Heart left ventricle (tissue), 16 donors: ENCODE results near the gene LSAMP. TPM values are rescaled to one million over a fixed set of nuclear protein-coding genes. Genes with fewer than 3 reads are reported as not detected.
A peak's percentile ranks its signal among the peaks of the same experiment; 100 is the strongest.

Experiments
- ATAC-seq, 4 donors: fragments of 200-7000 bp; cut with Tn5 transposase; one replicate each; pipeline ENCODE4 v1.9.1; 2020 to 2022; ENCODE audit warnings: moderate library complexity in 4 of 4, mild to moderate bottlenecking in 3 of 4, moderate number of reproducible peaks in 1 of 4
- DNase-seq, 5 donors: peaks; one replicate each; pipeline ENCODE4 v3.0.0-alpha.2; 2020
- H3K27ac ChIP-seq, 12 donors: fragments of 200-600 bp; sonication (generic) in 4 of 12; one replicate each; pipeline versions ENCODE4 v1.5.0 to v1.8.0; 2016 to 2022; ENCODE audit warnings: mild to moderate bottlenecking in 2 of 12
- H3K27me3 ChIP-seq, 9 donors: fragments of 200-600 bp; sonication (generic) in 2 of 9; one replicate each; pipeline versions ENCODE4 v1.5.1 to v1.8.0; 2016 to 2022; ENCODE audit warnings: mild to moderate bottlenecking in 3 of 9
- H3K36me3 ChIP-seq, 9 donors: fragments of 200-600 bp; sonication (generic) in 2 of 9; one replicate each; pipeline versions ENCODE4 v1.5.0 to v1.8.0; 2018 to 2022; ENCODE audit warnings: mild to moderate bottlenecking in 2 of 9
- H3K4me1 ChIP-seq, 12 donors: fragments of 200-600 bp; sonication (generic) in 4 of 12; one replicate each; pipeline versions ENCODE4 v1.5.0 to v1.8.0; 2016 to 2022; ENCODE audit warnings: mild to moderate bottlenecking in 3 of 12
- H3K4me3 ChIP-seq, 12 donors: fragments of 200-600 bp; sonication (generic) in 4 of 12; one replicate each; pipeline versions ENCODE4 v1.5.0 to v1.8.0; 2017 to 2022; ENCODE audit warnings: mild to moderate bottlenecking in 9 of 12, moderate library complexity in 4 of 12
- H3K9me3 ChIP-seq, 12 donors: fragments of 200-600 bp; sonication (generic) in 4 of 12; one replicate each; pipeline versions ENCODE4 v1.5.0 to v1.8.0; 2016 to 2022; ENCODE audit warnings: mild to moderate bottlenecking in 1 of 12
- CTCF ChIP-seq, 12 donors: fragments of 200-600 bp; sonication (generic) in 4 of 12; IDR thresholded peaks; one replicate each; pipeline versions ENCODE4 v1.5.0 to v1.8.0; 2018 to 2022; ENCODE audit warnings: antibody characterized with exemption in 12 of 12, mild to moderate bottlenecking in 5 of 12
- POLR2A ChIP-seq, 2 donors: fragments of 450-650 bp; IDR thresholded peaks; one replicate each; pipeline ENCODE4 v1.6.1; 2017; ENCODE audit warnings: antibody characterized with exemption in 2 of 2, mild to moderate bottlenecking in 2 of 2, moderate library complexity in 2 of 2
- WGBS, 4 donors: extraction: QIAGEN DNeasy Blood & Tissue Kit in 2 of 4; methylation state at CpG; one replicate each; pipeline versions ENCODE4 v1.1.5 to v1.1.7; 2013 to 2018; 5-methylcytosine and 5-hydroxymethylcytosine counted together
- intact Hi-C, 10 donors: fragments of 100-400 bp; cut with DNase I; formaldehyde crosslinking; loops; one replicate each; pipeline versions ENCODE4 v1.11.1 to v1.14.2; 2022
- polyA plus RNA-seq, 2 donors: library from polyadenylated mRNA; stranded (reverse); fragments of 200-250 nt; gene quantifications; one replicate each; pipeline ENCODE4 v1.2.3, GENCODE V29; 2013
- total RNA-seq, 9 donors: library from RNA; depleted of rRNA in 2 of 9; stranded (reverse); fragments of >200 nt in 2 of 9; fragmentation: NEBNext Ultra II Directional in 3 of 9; extraction: Animal tissue kit (Norgen Biotek cat#: 25700) in 3 of 9; gene quantifications; one replicate each; pipeline versions ENCODE4 v1.1.0 to v1.2.4, GENCODE V29; 2016 to 2023
- donor health status: ischemic (EF 13 %, LVEDD 7.1; RV severe dilation, severe dysfunction).
- donor health status: healthy with polysubstance abuse.
- donor health status: DM: no; HTN: yes; CAD: no.
- donor health status: DM: no; HTN: no; CAD: no.
- donor health status: ischemic (EF 25% LVEDD 6.9; RV normal size, moderate dysfunction).
- donor health status: ischemic (EF 25% LVEDD 5.7; RV mildly dilated, moderate dysfunction).
- donor health status: healthy.
- donor health status: DM: yes; HTN: yes; CAD: no.
- donor health status: ischemic (EF 35%, LVEDD 5.7; RV mildly dilated, moderate dysfunction).
- donor health status: nonischemic (EF 11% LVEDD 7.7; RV severe dilation, severe dysfunction).
- donor health status: DM: yes; HTN: yes; CAD: no.
- donor health status: PGD.
- donor health status: ischemic (EF 29% LVEDD 5.4; RV normal size, mild dysfunction).
- donor health status: nonischemic (EF 23%, LVEDD 6.1; RV moderate dilation, normal function).

Gene LSAMP
- total and polyA plus RNA-seq, 11 donors, result 1.6 to 52.3 (median 7.2) TPM

- DNase-seq, result no peak
- Histone ChIP-seq H3K4me3 (no peak overlapping the region), H3K9me3 (no peaks in the 10 kb centered on the region), H3K4me1 (peaks cover 0 to 4% (median 0%) of the 10 kb centered on the region in 12 donors), H3K36me3 (no peaks in the 10 kb centered on the region), H3K27ac (no peak overlapping the region), H3K27me3 (no peaks in the 10 kb centered on the region)
- TF ChIP-seq CTCF (IDR thresholded peaks at IDR 0.05) (no peak), POLR2A (IDR thresholded peaks at IDR 0.05) (no peak)
- ATAC-seq, result no peak
- WGBS, 4 donors, result 67 to 82% (median 71%) methylated on average over 2 of the region's 2 CpGs
- intact Hi-C loops, result no loop called here
These were observed 184.8 kb downstream of the LSAMP start for GRCh38 chr3:116260491-116260890.

- DNase-seq (no peak), ATAC-seq (no peak)
- Histone ChIP-seq H3K9me3 (no peaks in the 10 kb centered on the region), H3K27me3 (no peaks in the 10 kb centered on the region), H3K36me3 (no peaks in the 10 kb centered on the region), H3K27ac (no peak overlapping the region), H3K4me1 (peaks cover 0 to 4% (median 0%) of the 10 kb centered on the region in 12 donors), H3K4me3 (no peak overlapping the region)
- no peak for TF ChIP-seq CTCF (IDR thresholded peaks at IDR 0.05)
- no peak for TF ChIP-seq POLR2A (IDR thresholded peaks at IDR 0.05)
- intact Hi-C loops, result no loop called here
These were observed 185.3 kb downstream of the LSAMP start for GRCh38 chr3:116259984-116260383.

- H3K4me3 ChIP-seq, result no peak overlapping the region
- H3K27me3 ChIP-seq, result no peaks in the 10 kb centered on the region
- H3K9me3 ChIP-seq, result no peaks in the 10 kb centered on the region
- ATAC-seq (no peak), DNase-seq (no peak)
- 51 to 64% (median 61%) methylated on average over 4 of the region's 4 CpGs for WGBS, 4 donors
- intact Hi-C loops, result no loop called here
- no peak overlapping the region for H3K27ac ChIP-seq
- H3K36me3 ChIP-seq, result no peaks in the 10 kb centered on the region
- TF ChIP-seq CTCF (IDR thresholded peaks at IDR 0.05), result no peak
- no peak for TF ChIP-seq POLR2A (IDR thresholded peaks at IDR 0.05)
- H3K4me1 ChIP-seq, result no peaks in the 10 kb centered on the region
These were observed 188.3 kb downstream of the LSAMP start for GRCh38 chr3:116256843-116257485.

- H3K4me1 ChIP-seq, result no peaks in the 10 kb centered on the region
- TF ChIP-seq CTCF (IDR thresholded peaks at IDR 0.05) (no peak), POLR2A (IDR thresholded peaks at IDR 0.05) (no peak)
- no peaks in the 10 kb centered on the region for H3K9me3 ChIP-seq
- H3K27ac ChIP-seq, result peak overlapping the region in 7 of 12 donors; percentile 20 to 42 (median 37)
- H3K27me3 ChIP-seq, result no peaks in the 10 kb centered on the region
- ATAC-seq (peak in 2 of 4 donors; percentile 37 to 66), DNase-seq (no peak)
- no peaks in the 10 kb centered on the region for H3K36me3 ChIP-seq
- 68 to 79% (median 76%) methylated on average over 3 of the region's 3 CpGs for WGBS, 4 donors
- no peak overlapping the region for H3K4me3 ChIP-seq
- intact Hi-C loops, result no loop called here
These were observed 190.7 kb downstream of the LSAMP start for GRCh38 chr3:116254541-116254940.
